ENCODE results near the gene ATP8B3. TPM values are rescaled to one million over a fixed set of nuclear protein-coding genes. Genes with fewer than 3 reads are reported as not detected.

Gene ATP8B3
- total RNA-seq, 1 donor from 2014 or later, result 0.89 TPM

DNA sequence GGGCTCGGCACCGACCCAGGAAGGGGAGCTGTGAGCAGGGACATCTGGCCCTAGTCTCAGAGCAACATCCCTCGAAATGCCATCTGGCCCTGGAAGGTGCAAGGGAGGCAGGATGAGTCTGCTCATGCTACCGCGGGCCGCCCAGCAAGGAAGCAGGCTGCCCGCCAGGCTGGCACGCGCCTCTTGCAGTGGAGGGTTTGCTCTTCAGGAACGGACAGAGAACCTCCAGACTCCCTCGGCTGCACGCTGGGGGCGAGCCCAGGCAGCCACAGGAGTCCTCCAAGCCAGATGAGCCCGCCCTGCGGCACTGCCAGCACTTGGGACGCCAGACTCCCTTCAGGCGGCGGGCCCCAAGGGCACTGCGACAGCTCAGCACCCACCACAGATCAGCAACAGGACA, 10.1 kb upstream of the ATP8B3 start:
- intact Hi-C loops (cut with micrococcal nuclease), result no loop called here
- ATAC-seq, result no peak
- peak; percentile 19 for DNase-seq

- intact Hi-C loops (cut with micrococcal nuclease), result no loop called here
Observed at GRCh38 chr19:1819341-1820255, 7.5 kb upstream of the ATP8B3 start.

GRCh38 chr19:1818549-1819195, 6.6 kb upstream of the ATP8B3 start:
- DNase-seq (peak; percentile 23), ATAC-seq (no peak)
- intact Hi-C loops (cut with micrococcal nuclease), result no loop called here

More at GRCh38 chr19:1819341-1820255, 7.5 kb upstream of the ATP8B3 start:
- peak; percentile 25 for DNase-seq
- no peak for ATAC-seq

- peak; percentile 72 for DNase-seq
- ATAC-seq, result peak; percentile 64
- intact Hi-C loops (cut with micrococcal nuclease), result no loop called here
Observed at GRCh38 chr19:1817553-1818179, 5.6 kb upstream of the ATP8B3 start.

DNA sequence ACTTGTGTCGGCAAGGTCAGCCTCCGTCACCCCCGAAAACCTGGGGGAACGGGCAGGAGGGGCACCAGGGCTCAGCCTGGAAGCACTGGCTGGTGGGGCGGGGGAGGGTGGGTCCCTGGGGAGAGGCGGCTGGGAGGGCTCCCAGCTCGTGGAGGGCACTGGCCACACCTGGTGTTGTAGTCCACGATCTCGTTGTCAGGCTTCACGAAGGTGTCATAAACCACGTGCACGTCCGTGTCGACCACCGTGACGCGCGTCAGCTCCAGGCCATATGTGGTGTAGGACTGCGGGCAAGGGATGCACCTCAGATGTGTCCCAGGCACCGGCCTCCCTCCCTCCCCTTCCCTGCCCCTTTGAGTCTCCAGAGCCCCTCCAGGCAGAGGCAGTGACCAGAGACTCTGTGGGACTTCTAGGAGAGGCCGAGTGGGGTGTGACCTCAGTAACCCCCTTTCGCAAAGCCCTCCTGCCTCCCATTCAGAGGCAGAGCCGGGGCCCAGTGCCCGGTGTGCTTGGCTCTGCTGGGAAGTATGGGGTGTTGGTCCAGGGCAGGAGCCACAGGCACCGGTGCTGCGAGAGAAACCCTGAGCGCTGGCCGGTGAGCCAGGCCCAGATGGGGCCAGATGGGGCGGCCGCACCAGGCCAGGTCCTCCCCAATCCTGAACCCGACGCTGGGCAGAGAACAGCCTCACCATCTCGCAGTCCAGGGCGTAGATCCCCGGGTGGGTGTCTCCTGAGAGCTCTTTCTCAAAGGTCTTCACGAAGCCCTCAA, 4.6 kb upstream of the ATP8B3 start:
- ATAC-seq (no peak), DNase-seq (peak; percentile 26)
- intact Hi-C loops (cut with micrococcal nuclease), result no loop called here

DNA sequence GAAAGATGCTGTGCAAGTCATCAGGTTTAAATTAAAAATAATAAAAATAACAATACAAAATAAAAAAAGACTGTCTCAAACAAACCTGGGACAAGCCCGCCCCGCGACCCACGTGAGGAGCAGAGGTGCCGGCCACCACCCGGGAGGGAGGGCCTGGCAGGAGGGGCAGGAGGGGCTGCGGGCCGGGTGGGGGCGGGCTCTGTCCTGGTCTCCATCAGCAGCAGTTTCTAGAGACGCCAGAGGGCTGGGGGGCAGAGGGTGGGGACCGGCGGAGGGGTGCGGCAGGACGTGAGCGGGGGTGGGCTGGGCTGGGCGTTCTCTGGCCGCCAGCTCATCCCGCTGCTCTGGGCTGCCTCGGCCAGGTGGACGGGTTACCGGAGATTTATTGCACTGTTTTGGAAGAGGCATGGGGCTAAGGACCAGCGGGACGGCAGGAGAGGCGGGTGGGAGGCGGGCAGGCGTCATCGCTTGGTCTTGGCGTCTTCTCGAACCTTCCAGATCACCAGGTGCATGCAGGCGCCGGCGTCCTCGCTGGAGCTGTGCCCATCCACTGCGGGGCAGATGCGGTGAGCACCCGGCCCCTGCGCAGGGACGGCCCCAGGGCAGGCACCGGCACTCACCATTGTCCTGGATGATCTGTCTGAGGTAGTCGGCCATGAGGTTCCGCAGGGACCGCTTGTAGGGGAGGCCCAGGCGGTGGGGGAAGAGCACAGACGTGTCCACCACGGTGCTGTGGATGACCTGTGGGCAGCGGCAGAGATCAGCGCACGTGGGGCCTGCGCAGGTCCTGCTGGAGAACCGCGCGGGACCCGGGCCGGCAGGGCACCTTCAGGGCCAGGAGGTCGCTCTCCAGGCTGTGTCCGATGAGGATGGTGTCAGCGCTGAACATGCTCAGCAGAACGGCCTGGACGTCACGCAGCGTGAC, 3.8 kb upstream of the ATP8B3 start:
- ATAC-seq, result no peak
- intact Hi-C loops (cut with micrococcal nuclease), result no loop called here

DNA sequence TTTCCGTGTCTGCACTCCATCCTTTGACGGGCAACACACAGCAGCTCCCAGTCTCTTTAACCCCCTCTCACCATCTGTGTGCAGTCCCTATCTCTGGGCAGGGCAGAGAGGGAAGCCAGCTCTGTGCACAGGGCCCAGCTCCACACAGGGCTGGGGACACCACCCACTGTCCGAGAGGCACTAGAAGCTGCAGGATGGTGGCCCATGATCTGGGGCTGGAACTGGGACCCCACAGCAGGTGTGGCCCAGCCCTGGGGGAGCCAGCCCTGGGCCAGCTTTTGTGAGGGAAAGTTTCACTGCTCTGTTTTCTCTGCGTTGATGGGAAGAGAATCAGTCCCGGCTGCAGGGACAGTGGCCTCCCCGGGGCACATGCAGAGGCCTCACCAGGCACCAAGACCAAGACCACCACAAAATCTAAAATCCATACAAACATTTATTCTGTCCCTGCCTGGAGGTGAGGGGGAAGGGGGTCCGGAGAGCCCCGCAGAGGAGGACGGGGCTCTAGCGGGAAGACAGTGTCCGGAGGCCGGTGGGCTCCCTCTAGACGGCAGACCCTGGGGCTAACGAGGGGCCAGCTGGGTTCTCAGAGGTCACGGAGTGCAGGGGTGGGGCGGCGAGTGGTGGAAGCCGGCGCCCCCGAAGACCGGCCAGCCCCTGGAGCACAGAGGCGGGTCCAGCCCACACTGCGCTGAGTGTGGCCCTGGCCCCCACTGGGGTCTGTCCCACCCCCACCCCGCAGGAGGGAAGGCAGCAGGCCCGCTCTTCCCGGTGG, 2.9 kb upstream of the ATP8B3 start:
- intact Hi-C loops (cut with micrococcal nuclease), result no loop called here
- ATAC-seq (no peak), DNase-seq (peak; percentile 17)

More for the DNA sequence above, 3.8 kb upstream of the ATP8B3 start:
- peak; percentile 37 for DNase-seq

DNA sequence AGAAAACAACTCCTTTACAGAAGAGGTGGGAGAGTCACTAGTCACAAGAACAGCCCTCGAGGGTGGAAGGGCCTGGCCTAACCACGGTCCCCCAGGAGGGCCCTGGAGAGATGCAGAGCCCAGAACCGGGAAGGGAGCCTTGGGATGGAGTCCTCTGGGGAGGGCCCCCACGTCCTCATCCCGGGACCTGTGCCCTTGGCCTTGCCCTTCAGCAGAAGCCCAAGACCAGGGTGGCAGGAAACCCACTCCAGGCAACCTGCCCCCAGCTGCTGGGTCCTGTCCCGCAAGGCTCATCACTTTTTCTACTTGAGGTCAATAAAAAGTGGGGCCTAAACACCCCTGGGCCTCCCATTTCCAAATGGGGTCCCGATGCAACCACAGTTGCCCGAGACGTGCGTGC, 2.3 kb upstream of the ATP8B3 start:
- peak; percentile 19 for DNase-seq
- intact Hi-C loops (cut with micrococcal nuclease), result no loop called here
- no peak for ATAC-seq

GRCh38 chr19:1813192-1814182, 1.4 kb upstream of the ATP8B3 start:
- intact Hi-C loops (cut with micrococcal nuclease), result no loop called here
- ATAC-seq, result no peak
- peak; percentile 21 for DNase-seq

- DNase-seq, result peak; percentile 94
- ATAC-seq, result peak; percentile 91
- intact Hi-C loops (cut with micrococcal nuclease), result no loop called here
Observed at GRCh38 chr19:1812426-1813191, 533 bp upstream of the ATP8B3 start.

DNA sequence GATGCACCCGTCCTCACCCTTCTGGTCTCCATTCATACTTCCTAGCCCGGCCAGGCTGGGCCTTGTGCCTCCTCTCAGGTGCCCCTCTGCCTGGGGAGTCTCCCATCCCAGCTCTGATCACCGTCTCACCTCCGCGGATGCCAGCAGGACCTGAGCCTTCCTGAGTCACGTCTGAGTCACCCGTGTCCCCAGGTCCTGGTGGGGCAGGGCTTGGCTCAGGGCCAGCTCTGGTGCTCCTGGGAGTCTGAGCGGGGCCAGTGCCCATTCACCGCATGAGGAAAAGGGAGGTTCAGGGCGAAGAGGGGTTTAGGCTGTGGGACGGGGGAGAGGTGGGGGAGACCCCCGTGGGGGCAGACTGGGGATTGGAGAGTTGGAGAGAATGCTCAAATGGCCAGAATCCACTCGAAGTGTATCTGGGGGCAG, 593 bp downstream of the ATP8B3 start:
- intact Hi-C loops (cut with micrococcal nuclease), result no loop called here
- DNase-seq, result peak; percentile 70
- no peak for ATAC-seq

- intact Hi-C loops (cut with micrococcal nuclease), result no loop called here
- DNase-seq (no peak), ATAC-seq (no peak)
Observed at GRCh38 chr19:1810439-1811160, 1.5 kb downstream of the ATP8B3 start.

- no peak for DNase-seq
- no peak for ATAC-seq
- intact Hi-C loops (cut with micrococcal nuclease), result no loop called here
Observed at GRCh38 chr19:1809678-1810077, 2.4 kb downstream of the ATP8B3 start.

DNA sequence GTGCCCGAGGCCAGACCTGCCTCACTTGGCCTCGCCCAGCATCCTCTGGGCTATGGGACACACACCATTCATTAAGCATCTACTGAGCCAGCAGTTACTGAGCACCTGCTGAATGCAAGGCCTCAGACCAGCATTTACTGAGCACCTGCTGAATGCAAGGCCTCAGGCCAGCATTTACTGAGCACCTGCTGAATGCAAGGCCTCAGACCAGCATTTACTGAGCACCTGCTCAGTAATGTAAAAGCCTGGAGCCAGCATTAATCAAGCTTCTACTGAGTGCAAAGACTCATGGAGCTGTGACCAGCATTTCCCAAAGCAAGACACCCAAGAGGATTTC, 3.7 kb downstream of the ATP8B3 start:
- ATAC-seq, result no peak
- DNase-seq, result no peak
- intact Hi-C loops (cut with micrococcal nuclease), result no loop called here

GRCh38 chr19:1807695-1808394, 4.2 kb downstream of the ATP8B3 start:
- intact Hi-C loops (cut with micrococcal nuclease), result no loop called here
- ATAC-seq (no peak), DNase-seq (no peak)
